Breast epithelium (tissue), 4 donors: ENCODE measurements around the gene ODAD4. TPM values are rescaled to one million over a fixed set of nuclear protein-coding genes. Genes with fewer than 3 reads are reported as not detected.

ENCODE experiments used
- DNase-seq, 2 donors: peaks; one replicate each; pipeline ENCODE4 v3.0.0-alpha.2; 2019; ENCODE audit warnings: low spot score in 2 of 2
- H3K27ac ChIP-seq, 2 donors: fragments of 200-600 bp; sonication (generic) in 1 of 2; one replicate each; pipeline ENCODE4 v1.5.1; 2016 to 2019; ENCODE audit warnings: mild to moderate bottlenecking in 1 of 2
- H3K27me3 ChIP-seq, 2 donors: fragments of 200-600 bp; sonication (generic) in 1 of 2; one replicate each; pipeline versions ENCODE4 v1.5.1 to v1.6.0; 2017 to 2019; ENCODE audit warnings: control low read depth in 1 of 2, mild to moderate bottlenecking in 1 of 2
- H3K36me3 ChIP-seq: fragments of 200-600 bp; one replicate; pipeline ENCODE4 v1.5.1; 2019
- H3K4me1 ChIP-seq, 2 donors: fragments of 200-600 bp; sonication (generic); one replicate each; pipeline ENCODE4 v1.5.1; 2016 to 2019; ENCODE audit warnings: control low read depth in 1 of 2
- H3K4me3 ChIP-seq, 3 donors: fragments of 200-600 bp; sonication (generic); 1 replicate in 2 of 3; 2 replicates in 1 of 3; pipeline ENCODE4 v1.5.1; 2016 to 2019; ENCODE audit warnings: mild to moderate bottlenecking in 3 of 3, moderate library complexity in 2 of 3
- H3K9me3 ChIP-seq, 2 donors: fragments of 200-600 bp; sonication (generic) in 1 of 2; one replicate each; pipeline ENCODE4 v1.5.1; 2016 to 2019; ENCODE audit warnings: control low read depth in 1 of 2
- POLR2A ChIP-seq: fragments of 450-650 bp; IDR thresholded peaks from one replicate; pipeline ENCODE4 v1.6.1; 2016; ENCODE audit warnings: antibody characterized with exemption, mild to moderate bottlenecking, moderate library complexity
- POLR2AphosphoS5 ChIP-seq, 3 donors: sonication (generic); formaldehyde crosslinking; IDR thresholded peaks; one replicate each; pipeline ENCODE4 v1.6.1; 2017; ENCODE audit warnings: antibody characterized with exemption in 3 of 3
- intact Hi-C: fragments of 100-400 bp; cut with DNase I; formaldehyde crosslinking; loops from one replicate; pipeline ENCODE4 v1.15.1; 2023; ENCODE audit warnings: low total_unique reads
- total RNA-seq, 3 donors: library from RNA; depleted of rRNA; stranded (reverse); fragments of >200 nt; gene quantifications; one replicate each; pipeline ENCODE4 v1.1.0, GENCODE V29; 2016
- TF ChIP-seq, protein P1 (sequence below), 3 donors: fragments of 450-650 bp; IDR thresholded peaks; one replicate each; pipeline ENCODE4 v1.5.1; 2016 to 2017; ENCODE audit warnings: antibody characterized with exemption in 3 of 3, mild to moderate bottlenecking in 3 of 3, moderate library complexity in 3 of 3

ODAD4 gene
- total RNA-seq, 3 donors from 2014 or later = 0.48 to 3.2 (median 1.6) TPM

DNA sequence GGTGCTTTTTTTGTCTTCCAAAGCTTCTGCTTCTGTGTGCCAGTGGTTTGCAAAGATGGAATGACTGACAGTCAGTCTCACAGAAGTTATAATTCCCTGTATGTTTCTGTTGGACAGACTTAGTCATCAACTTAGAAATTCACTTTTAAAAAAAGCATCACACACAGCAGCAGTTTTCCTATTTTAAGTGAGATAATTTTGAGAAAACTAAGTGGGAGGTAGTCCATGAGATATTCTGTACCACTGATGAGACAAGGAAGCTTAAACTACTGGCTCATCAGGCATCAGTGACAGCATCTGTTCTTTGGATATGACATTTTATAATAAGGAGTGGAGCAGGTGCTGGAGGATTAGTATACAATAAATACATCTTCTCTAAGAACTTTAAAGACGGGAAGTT is 56.2 kb downstream of the ODAD4 start:
- TF ChIP-seq POLR2A = no peak
- TF ChIP-seq, protein P1, sequence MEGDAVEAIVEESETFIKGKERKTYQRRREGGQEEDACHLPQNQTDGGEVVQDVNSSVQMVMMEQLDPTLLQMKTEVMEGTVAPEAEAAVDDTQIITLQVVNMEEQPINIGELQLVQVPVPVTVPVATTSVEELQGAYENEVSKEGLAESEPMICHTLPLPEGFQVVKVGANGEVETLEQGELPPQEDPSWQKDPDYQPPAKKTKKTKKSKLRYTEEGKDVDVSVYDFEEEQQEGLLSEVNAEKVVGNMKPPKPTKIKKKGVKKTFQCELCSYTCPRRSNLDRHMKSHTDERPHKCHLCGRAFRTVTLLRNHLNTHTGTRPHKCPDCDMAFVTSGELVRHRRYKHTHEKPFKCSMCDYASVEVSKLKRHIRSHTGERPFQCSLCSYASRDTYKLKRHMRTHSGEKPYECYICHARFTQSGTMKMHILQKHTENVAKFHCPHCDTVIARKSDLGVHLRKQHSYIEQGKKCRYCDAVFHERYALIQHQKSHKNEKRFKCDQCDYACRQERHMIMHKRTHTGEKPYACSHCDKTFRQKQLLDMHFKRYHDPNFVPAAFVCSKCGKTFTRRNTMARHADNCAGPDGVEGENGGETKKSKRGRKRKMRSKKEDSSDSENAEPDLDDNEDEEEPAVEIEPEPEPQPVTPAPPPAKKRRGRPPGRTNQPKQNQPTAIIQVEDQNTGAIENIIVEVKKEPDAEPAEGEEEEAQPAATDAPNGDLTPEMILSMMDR (IDR thresholded peaks at IDR 0.05) = no peak
- no peak for TF ChIP-seq POLR2AphosphoS5 (IDR thresholded peaks at IDR 0.05)
- no peak for DNase-seq
- intact Hi-C loops = no loop called here
- H3K4me1 ChIP-seq = no peaks in the 10 kb centered on the region
- no peaks in the 10 kb centered on the region for H3K27me3 ChIP-seq
- peaks cover 19% of the 10 kb centered on the region for H3K36me3 ChIP-seq
- no peaks in the 10 kb centered on the region for H3K9me3 ChIP-seq
- H3K4me3 ChIP-seq = no peak overlapping the region
- no peak overlapping the region for H3K27ac ChIP-seq

DNA sequence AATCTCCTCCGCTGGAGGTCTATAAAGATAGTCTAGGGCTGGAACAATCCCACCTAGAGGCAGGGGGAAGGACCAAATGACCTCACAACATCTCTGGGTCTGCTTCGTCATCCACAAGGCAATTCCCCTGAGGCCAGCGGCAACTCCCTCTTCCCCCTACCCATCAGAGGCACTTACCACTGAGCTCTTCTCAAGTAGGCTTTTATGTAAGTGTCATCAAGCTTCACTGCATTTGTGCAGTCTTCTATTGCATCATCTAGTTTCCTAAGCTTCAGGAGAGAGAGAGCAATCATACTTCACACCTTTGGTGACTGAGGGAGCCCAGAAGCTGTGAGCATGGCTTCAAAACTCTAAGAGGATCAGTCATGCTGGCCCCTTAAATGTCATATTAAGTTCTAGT is 57.2 kb downstream of the ODAD4 start:
- intact Hi-C loops = no loop called here
- no peaks in the 10 kb centered on the region for H3K9me3 ChIP-seq
- no peaks in the 10 kb centered on the region for H3K4me1 ChIP-seq
- peaks cover 19% of the 10 kb centered on the region for H3K36me3 ChIP-seq
- H3K27me3 ChIP-seq = no peaks in the 10 kb centered on the region
- H3K4me3 ChIP-seq = no peak overlapping the region
- TF ChIP-seq POLR2AphosphoS5 (IDR thresholded peaks at IDR 0.05) (no peak), POLR2A (no peak)
- TF ChIP-seq, protein P1 (IDR thresholded peaks at IDR 0.05) = no peak
- no peak overlapping the region for H3K27ac ChIP-seq
- no peak for DNase-seq

DNA sequence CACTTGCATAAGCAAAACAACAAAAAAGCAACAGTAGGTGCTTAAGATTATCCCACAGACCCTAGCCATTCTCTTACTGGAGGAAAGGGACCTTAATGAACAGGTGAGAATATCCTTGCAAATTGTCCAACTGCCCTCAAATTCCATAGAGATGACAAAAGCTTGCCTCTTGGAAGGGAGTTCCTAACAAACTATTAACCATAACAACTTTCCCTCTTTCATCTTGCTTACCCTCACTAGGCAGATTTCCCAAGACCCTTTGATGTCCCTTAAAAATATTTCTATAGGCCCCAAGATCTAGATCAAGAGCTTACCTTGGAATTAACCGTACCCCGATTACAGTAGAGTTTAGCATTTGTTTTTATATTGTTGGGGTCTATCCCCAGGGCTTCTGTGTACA is 58.0 kb downstream of the ODAD4 start:
- intact Hi-C loops = no loop called here

DNA sequence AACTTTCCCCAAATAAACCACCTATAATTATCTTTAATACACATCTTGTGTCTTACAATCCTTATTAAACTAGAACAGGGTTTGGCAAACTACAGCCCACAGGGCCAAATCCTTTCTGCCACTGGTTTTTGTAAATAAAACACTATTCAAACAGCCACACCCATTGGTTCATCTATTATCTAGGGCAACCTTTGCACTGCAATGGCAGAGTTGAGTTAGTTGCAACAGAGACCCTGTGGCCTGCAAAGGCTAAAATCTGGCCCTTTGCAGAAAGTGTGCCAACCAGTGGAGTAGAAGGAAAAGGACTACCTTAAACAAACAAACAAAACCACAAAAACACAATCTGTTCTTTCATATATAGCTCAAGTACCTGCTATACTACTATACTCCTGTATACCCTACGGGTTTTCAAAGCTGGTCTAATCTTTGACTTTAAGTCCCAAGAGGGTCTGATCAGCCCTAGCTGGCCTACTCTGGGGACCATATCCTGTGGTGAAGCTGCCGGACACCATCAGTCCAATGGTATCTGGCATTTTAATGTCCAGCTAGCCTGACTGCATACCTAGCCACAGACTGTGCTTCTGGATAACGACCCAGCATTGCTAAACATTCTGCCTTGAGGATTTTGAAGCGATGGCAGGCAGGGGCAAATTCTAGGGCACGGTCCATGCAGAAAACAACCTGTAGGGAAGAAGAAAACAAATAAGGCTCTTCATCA is 59.4 kb downstream of the ODAD4 start:
- Histone ChIP-seq H3K9me3 (no peaks in the 10 kb centered on the region), H3K4me1 (no peaks in the 10 kb centered on the region), H3K36me3 (peaks cover 19% of the 10 kb centered on the region), H3K27me3 (no peaks in the 10 kb centered on the region), H3K27ac (no peak overlapping the region), H3K4me3 (no peak overlapping the region)
- TF ChIP-seq POLR2A (no peak), POLR2AphosphoS5 (IDR thresholded peaks at IDR 0.05) (no peak)
- TF ChIP-seq, protein P1 (IDR thresholded peaks at IDR 0.05) = no peak
- intact Hi-C loops = no loop called here
- no peak for DNase-seq

More for the DNA sequence above, 58.0 kb downstream of the ODAD4 start:
- TF ChIP-seq POLR2AphosphoS5 (IDR thresholded peaks at IDR 0.05) = no peak
- TF ChIP-seq, protein P1 (IDR thresholded peaks at IDR 0.05) = no peak
- no peak for TF ChIP-seq POLR2A
- Histone ChIP-seq H3K27me3 (no peaks in the 10 kb centered on the region), H3K36me3 (peaks cover 19% of the 10 kb centered on the region), H3K4me3 (no peak overlapping the region), H3K9me3 (no peaks in the 10 kb centered on the region), H3K4me1 (no peaks in the 10 kb centered on the region), H3K27ac (no peak overlapping the region)
- DNase-seq = no peak

DNA sequence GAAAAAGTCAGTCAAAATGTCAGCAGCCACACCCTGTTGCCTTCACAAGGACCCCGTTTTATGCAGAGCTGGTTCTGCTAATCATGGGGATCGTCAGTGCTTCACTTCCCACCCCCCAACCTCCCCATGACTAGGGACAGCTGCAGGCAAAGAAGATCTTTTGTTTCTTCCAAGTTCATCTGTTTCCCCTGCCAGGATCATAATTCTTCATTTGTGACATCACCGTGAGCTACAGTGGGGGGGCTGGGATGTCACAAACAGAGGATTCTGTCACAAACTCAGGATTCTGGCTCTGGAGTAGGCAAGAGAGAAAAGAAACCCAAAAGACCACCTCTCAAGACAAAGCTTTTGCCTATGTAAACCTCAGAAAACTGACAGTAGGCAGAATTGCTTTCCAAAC is 62.2 kb downstream of the ODAD4 start:
- no peaks in the 10 kb centered on the region for H3K27me3 ChIP-seq
- intact Hi-C loops = no loop called here
- H3K9me3 ChIP-seq = no peaks in the 10 kb centered on the region
- peak overlapping the region in 1 of 2 donors; percentile 35 for H3K27ac ChIP-seq
- H3K4me3 ChIP-seq = no peak overlapping the region
- TF ChIP-seq, protein P1 (IDR thresholded peaks at IDR 0.05) = no peak
- TF ChIP-seq POLR2AphosphoS5 (IDR thresholded peaks at IDR 0.05) (no peak), POLR2A (no peak)
- no peak for DNase-seq
- H3K4me1 ChIP-seq = no peaks in the 10 kb centered on the region
- H3K36me3 ChIP-seq = peaks cover 11% of the 10 kb centered on the region
